C4-2B (cell line): ENCODE results near the gene PMS2.
"Not testable (repeated sequence)": the region's sequence is repeated elsewhere in the genome, so short reads cannot be mapped to it uniquely, and the experiment has no call there.

ENCODE experiments used
- ZFX ChIP-seq: fragments of 450-650 bp; IDR thresholded peaks from 2 replicates; pipeline ENCODE4 v1.6.1; 2017
- TF ChIP-seq, protein P1 (sequence below): fragments of 450-650 bp; conservative IDR thresholded peaks from 2 replicates; pipeline ENCODE4 v1.5.1; 2017; ENCODE audit warnings: mild to moderate bottlenecking

DNA sequence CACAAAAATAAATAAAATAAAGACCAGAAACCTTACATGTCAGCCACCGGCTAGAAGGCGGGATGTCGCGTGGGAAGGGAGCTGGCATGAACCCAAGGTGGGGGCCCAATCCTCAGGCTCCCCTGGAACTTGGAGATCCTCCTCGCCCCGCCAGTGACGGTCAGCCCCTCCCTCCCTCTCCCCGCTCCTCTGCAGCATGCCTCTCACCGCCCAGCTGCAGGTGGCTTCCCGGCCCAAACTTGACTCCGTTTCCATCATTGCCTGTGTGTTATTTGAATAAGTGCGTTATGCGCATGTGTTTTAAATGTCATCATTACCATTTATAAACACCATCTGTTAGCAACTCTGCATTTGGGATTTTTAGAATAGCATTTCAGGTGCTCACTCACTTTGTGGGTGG, 45.6 kb downstream of the PMS2 start:
- TF ChIP-seq, protein P1, sequence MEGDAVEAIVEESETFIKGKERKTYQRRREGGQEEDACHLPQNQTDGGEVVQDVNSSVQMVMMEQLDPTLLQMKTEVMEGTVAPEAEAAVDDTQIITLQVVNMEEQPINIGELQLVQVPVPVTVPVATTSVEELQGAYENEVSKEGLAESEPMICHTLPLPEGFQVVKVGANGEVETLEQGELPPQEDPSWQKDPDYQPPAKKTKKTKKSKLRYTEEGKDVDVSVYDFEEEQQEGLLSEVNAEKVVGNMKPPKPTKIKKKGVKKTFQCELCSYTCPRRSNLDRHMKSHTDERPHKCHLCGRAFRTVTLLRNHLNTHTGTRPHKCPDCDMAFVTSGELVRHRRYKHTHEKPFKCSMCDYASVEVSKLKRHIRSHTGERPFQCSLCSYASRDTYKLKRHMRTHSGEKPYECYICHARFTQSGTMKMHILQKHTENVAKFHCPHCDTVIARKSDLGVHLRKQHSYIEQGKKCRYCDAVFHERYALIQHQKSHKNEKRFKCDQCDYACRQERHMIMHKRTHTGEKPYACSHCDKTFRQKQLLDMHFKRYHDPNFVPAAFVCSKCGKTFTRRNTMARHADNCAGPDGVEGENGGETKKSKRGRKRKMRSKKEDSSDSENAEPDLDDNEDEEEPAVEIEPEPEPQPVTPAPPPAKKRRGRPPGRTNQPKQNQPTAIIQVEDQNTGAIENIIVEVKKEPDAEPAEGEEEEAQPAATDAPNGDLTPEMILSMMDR = not testable (repeated sequence)
- TF ChIP-seq ZFX = not testable (repeated sequence)
